Lower leg skin (tissue), 4 donors: ENCODE measurements around the gene TRPV6. TPM values are rescaled to one million over a fixed set of nuclear protein-coding genes. Genes with fewer than 3 reads are reported as not detected.

Experiments used
- DNase-seq, 2 donors: peaks; one replicate each; pipeline ENCODE4 v3.0.0-alpha.2; 2019; ENCODE audit warnings: low spot score in 2 of 2
- H3K4me3 ChIP-seq: fragments of 200-600 bp; sonication (generic); 2 replicates; pipeline ENCODE4 v1.5.1; 2017; ENCODE audit warnings: mild to moderate bottlenecking, low read depth; ENCODE audit not compliant: poor library complexity, severe bottlenecking
- CTCF ChIP-seq, 3 donors: fragments of 450-650 bp; IDR thresholded peaks; one replicate each; pipeline ENCODE4 v1.5.1; 2016; ENCODE audit warnings: antibody characterized with exemption in 3 of 3, mild to moderate bottlenecking in 3 of 3, moderate library complexity in 2 of 3
- POLR2A ChIP-seq, 2 donors: fragments of 450-650 bp; IDR thresholded peaks; one replicate each; pipeline ENCODE4 v1.6.1; 2016 to 2017; ENCODE audit warnings: antibody characterized with exemption in 2 of 2, mild to moderate bottlenecking in 1 of 2, moderate library complexity in 1 of 2
- WGBS, 2 donors: methylation state at CpG; one replicate each; pipeline ENCODE4 v1.1.5; 2018; 5-methylcytosine and 5-hydroxymethylcytosine counted together
- intact Hi-C: fragments of 100-400 bp; cut with DNase I; formaldehyde crosslinking; loops from one replicate; pipeline ENCODE4 v1.15.0; 2023; ENCODE audit warnings: low total_unique reads
- total RNA-seq, 4 donors: library from RNA; depleted of rRNA; stranded (reverse); fragments of >200 nt; gene quantifications; one replicate each; pipeline ENCODE4 v1.1.0, GENCODE V29; 2016

The TRPV6 gene
- total RNA-seq, 4 donors from 2014 or later: 10.3 to 13.4 (median 11.5) TPM

DNA sequence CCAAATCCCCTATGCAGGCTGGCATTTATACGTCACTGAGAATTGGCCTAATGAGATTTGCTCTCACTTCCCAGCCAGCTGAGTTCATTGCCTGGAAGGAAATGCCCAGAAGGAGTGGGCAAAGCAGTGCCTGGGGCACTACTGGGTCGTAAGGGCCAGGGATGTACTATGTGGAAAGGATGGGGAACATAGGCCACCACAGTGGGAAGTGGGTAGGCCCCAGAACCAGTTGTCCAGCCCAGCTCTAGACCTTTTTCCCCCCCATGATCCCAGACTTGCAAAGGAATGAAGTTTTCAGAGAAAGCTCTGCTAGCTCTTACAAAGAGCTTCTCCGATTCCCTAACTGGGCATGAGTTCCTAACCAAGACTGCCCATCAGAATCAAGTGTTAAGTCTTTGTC lies 34.1 kb upstream of the TRPV6 start:
- 81 to 89% methylated on average over 3 of the region's 3 CpGs for WGBS, 2 donors
- DNase-seq: peak in 1 of 2 donors; percentile 58
- no peak overlapping the region for H3K4me3 ChIP-seq
- intact Hi-C loops: no loop called here
- no peak for TF ChIP-seq CTCF (IDR thresholded peaks at IDR 0.05)

DNA sequence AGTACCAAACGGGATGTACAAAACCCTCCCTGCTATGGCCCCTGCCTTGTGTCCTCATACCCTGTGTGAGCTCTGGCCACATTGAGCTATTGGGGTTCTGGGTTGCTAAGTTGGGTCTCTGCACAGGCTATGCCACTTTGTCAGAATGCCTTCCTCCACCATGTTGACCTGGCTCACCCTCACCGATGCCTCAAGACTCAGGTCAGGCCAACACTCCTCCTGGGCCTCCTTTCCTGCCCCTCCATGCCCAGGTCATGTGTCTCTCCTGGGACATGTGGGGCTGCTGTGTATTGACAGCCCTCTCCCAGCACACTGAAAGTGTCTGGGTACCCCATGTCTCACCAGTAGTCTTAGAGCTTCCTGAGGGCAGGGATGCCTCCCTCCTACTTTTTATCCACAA lies 33.4 kb upstream of the TRPV6 start:
- DNase-seq: peak in 1 of 2 donors; percentile 56
- intact Hi-C loops: no loop called here
- H3K4me3 ChIP-seq: no peak overlapping the region
- TF ChIP-seq CTCF (IDR thresholded peaks at IDR 0.05): no peak
- no peak for TF ChIP-seq POLR2A (IDR thresholded peaks at IDR 0.05)
- 87% methylated on average over 2 of the region's 2 CpGs for WGBS, 2 donors

DNA sequence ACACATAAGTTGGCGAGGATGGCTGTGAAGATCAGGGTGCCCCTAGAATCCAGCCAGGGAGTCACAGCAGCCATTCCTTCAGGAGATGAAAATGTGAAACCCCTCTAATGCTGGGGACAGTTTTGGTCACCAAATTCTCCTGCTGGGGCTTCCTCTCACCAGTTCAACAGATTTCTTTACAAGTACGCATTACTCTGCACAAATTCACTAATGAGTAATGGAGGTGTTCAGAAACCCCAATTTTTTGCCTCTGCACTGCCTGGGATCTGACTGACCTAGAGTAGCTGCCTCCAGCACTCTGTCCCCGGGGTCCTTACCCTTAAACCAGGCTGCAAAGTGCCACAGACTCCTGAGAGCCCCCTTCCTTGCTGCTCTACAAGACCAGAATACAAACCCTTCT lies 31.9 kb upstream of the TRPV6 start:
- intact Hi-C loops: no loop called here
- WGBS, 2 donors: 76 to 77% methylated on average over 3 of the region's 3 CpGs
- H3K4me3 ChIP-seq: no peak overlapping the region
- TF ChIP-seq POLR2A (IDR thresholded peaks at IDR 0.05) (no peak), CTCF (IDR thresholded peaks at IDR 0.05) (no peak)
- DNase-seq: peak in 1 of 2 donors; percentile 21

GRCh38 chr7:142916508-142916907 lies 31.0 kb upstream of the TRPV6 start:
- DNase-seq: peak in 1 of 2 donors; percentile 15
- H3K4me3 ChIP-seq: no peak overlapping the region
- 38 to 51% methylated on average over 2 of the region's 2 CpGs for WGBS, 2 donors
- intact Hi-C loops: no loop called here
- TF ChIP-seq POLR2A (IDR thresholded peaks at IDR 0.05) (no peak), CTCF (IDR thresholded peaks at IDR 0.05) (no peak)

DNA sequence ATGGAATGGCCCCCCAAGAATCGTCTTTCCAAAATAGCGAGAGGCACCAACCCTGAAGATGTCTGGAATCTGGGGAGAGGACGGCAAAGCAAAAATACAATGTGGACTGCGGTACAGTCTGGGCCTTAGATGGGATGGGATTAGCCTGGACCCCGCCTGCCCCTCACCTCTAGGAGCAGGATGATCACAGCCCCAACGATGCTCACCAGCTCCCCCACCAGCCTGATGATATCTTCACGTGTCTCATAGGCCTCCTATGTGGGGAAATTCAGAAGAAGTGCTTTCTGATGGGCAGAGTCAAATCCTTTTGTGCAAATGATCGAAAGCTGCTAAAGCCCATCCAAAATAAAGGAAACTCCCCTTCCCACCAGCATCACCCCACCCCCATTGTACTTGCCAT lies 29.8 kb upstream of the TRPV6 start:
- no peak overlapping the region for H3K4me3 ChIP-seq
- peak in 1 of 2 donors; percentile 34 for DNase-seq
- intact Hi-C loops: no loop called here
- TF ChIP-seq CTCF (IDR thresholded peaks at IDR 0.05): no peak
- TF ChIP-seq POLR2A (IDR thresholded peaks at IDR 0.05): no peak
- 87 to 91% methylated on average over 8 of the region's 8 CpGs for WGBS, 2 donors

GRCh38 chr7:142914121-142914520 lies 28.6 kb upstream of the TRPV6 start:
- WGBS, 2 donors: 44 to 61% methylated on average over 1 of the region's 1 CpG
- H3K4me3 ChIP-seq: no peak overlapping the region
- no peak for TF ChIP-seq POLR2A (IDR thresholded peaks at IDR 0.05)
- TF ChIP-seq CTCF (IDR thresholded peaks at IDR 0.05): no peak
- no peak for DNase-seq
- intact Hi-C loops: no loop called here
